ENCODE measurements around the gene ENTPD8.
A peak's percentile ranks its signal among the peaks of the same experiment; 100 is the strongest.

ENTPD8 gene

GRCh38 chr9:137444106-137444790 is 3.1 kb upstream of the ENTPD8 start:
- Histone ChIP-seq H2AFZ (ENCODE audit: low read length, unreplicated experiment) (no peak overlapping the region), H3K4me3 (ENCODE audit: low read depth, low read length) (no peak overlapping the region), H3K79me2 (ENCODE audit: control insufficient read depth, insufficient read depth, low read length, unreplicated experiment) (no peaks in the 10 kb centered on the region), H3K27ac (ENCODE audit: low read depth, low read length) (no peak overlapping the region), H3K27me3 (ENCODE audit: insufficient read depth, low read length) (no peaks in the 10 kb centered on the region), H3K4me1 (ENCODE audit: control insufficient read depth, insufficient read depth, low read length, unreplicated experiment) (peaks cover 4% of the 10 kb centered on the region), H3K36me3 (ENCODE audit: insufficient read depth, low read length) (no peaks in the 10 kb centered on the region)

DNA sequence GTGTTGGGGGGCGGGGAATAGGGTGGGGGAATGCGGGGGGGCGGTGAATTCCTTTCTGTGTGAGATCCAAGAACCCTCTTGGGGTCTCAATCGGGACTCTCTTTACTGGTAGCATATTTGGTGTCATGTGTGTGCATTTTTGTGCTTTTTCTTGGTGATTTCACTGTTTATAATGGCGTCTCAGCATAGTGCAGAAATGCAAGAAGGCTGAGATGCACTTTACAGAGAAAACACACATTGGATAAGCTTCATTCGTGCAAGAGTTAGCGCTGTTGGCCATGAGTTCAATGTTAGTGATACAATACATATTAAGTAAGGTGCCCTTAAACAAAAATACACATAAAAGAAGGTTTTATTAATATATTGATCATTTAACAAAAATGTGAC is 771 bp upstream of the ENTPD8 start:
- H3K4me3 ChIP-seq (ENCODE audit: low read depth, low read length), result no peak overlapping the region
- H3K27ac ChIP-seq (ENCODE audit: low read depth, low read length), result no peak overlapping the region
- no peaks in the 10 kb centered on the region for H3K27me3 ChIP-seq (ENCODE audit: insufficient read depth, low read length)
- H2AFZ ChIP-seq (ENCODE audit: low read length, unreplicated experiment), result no peak overlapping the region
- H3K4me1 ChIP-seq (ENCODE audit: control insufficient read depth, insufficient read depth, low read length, unreplicated experiment), result peaks cover 4% of the 10 kb centered on the region
- no peaks in the 10 kb centered on the region for H3K36me3 ChIP-seq (ENCODE audit: insufficient read depth, low read length)
- H3K79me2 ChIP-seq (ENCODE audit: control insufficient read depth, insufficient read depth, low read length, unreplicated experiment), result no peaks in the 10 kb centered on the region

- Histone ChIP-seq H3K27ac (ENCODE audit: low read depth, low read length) (no peak overlapping the region), H3K79me2 (ENCODE audit: control insufficient read depth, insufficient read depth, low read length, unreplicated experiment) (no peaks in the 10 kb centered on the region), H3K4me3 (ENCODE audit: low read depth, low read length) (no peak overlapping the region), H3K36me3 (ENCODE audit: insufficient read depth, low read length) (no peaks in the 10 kb centered on the region), H2AFZ (ENCODE audit: low read length, unreplicated experiment) (no peak overlapping the region), H3K27me3 (ENCODE audit: insufficient read depth, low read length) (no peaks in the 10 kb centered on the region), H3K4me1 (ENCODE audit: control insufficient read depth, insufficient read depth, low read length, unreplicated experiment) (peaks cover 7% of the 10 kb centered on the region)
Measured at GRCh38 chr9:137439158-137439714, 1.9 kb downstream of the ENTPD8 start.

DNA sequence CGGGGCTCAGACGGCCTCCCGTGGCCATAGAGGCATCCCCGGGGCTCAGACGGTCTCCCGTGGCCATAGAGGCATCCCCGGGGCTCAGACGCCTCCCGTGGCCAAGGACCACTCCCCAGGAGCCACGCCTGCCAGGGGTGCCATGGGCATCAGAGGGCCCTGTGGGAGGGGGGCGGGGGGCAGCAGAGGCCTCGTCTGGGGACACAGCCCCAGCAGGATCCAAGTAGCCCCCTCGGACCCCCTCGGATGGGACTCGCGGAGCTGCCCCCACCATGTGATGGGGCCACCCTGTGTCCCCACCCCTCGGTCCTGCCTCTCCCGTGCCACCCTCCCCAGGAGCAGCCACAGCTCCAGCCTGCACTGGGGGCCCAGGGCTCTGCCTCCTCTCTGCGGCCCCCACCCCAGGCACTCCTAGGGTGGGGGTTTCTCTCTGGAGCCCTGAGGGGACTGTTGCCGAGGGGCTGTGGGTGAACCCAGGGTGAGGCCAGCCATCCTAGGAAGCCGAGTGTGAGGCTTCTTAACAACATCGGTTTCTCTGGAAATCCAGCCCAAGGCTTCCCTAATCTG is 2.5 kb downstream of the ENTPD8 start:
- H3K4me1 ChIP-seq (ENCODE audit: control insufficient read depth, insufficient read depth, low read length, unreplicated experiment), result peaks cover 7% of the 10 kb centered on the region
- H3K36me3 ChIP-seq (ENCODE audit: insufficient read depth, low read length), result no peaks in the 10 kb centered on the region
- no peak overlapping the region for H3K27ac ChIP-seq (ENCODE audit: low read depth, low read length)
- no peak overlapping the region for H2AFZ ChIP-seq (ENCODE audit: low read length, unreplicated experiment)
- H3K79me2 ChIP-seq (ENCODE audit: control insufficient read depth, insufficient read depth, low read length, unreplicated experiment), result no peaks in the 10 kb centered on the region
- no peaks in the 10 kb centered on the region for H3K27me3 ChIP-seq (ENCODE audit: insufficient read depth, low read length)
- H3K4me3 ChIP-seq (ENCODE audit: low read depth, low read length), result no peak overlapping the region

DNA sequence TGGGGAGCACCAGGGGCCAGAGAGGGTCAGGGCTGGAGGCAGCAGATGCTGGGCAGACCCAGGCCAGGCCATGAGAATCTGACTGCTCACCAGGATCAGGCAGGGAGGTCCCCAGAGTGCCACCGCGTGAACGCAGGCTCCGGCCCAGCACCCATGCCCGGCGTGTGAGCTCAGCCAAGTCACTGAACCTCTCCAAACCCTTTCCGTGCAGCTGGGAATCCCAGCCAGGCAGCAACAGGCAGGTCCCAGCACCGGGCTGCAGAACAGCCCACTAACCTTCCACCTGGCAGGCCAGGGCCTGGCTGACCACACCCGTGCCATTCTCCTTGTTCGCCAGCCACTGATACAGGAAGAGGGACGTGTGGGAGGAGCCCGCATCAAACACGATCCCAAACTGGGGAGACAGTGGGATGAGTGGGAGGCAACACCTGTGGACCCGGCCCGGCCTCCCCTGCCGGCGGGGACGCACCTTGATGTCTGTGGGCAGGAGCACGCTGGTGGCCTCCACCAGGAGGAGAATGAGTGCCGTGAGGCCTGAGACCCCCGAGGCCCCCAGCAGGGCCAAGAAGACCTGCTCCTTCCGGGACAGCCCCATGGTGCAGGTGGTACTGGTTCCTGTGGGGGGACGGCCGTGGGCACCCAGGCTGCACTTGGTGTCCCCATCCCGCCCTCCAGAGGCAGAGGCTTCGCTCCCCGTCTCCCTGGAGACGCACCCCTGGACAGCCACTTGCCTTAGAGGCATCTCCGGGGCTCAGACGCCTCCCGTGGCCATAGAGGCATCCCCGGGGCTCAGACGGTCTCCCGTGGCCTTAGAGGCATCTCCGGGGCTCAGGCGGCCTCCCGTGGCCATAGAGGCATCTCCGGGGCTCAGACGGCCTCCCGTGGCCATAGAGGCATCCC is 3.2 kb downstream of the ENTPD8 start:
- Histone ChIP-seq H3K36me3 (ENCODE audit: insufficient read depth, low read length) (no peaks in the 10 kb centered on the region), H3K27ac (ENCODE audit: low read depth, low read length) (no peak overlapping the region), H3K79me2 (ENCODE audit: control insufficient read depth, insufficient read depth, low read length, unreplicated experiment) (no peaks in the 10 kb centered on the region), H2AFZ (ENCODE audit: low read length, unreplicated experiment) (no peak overlapping the region), H3K4me3 (ENCODE audit: low read depth, low read length) (no peak overlapping the region), H3K27me3 (ENCODE audit: insufficient read depth, low read length) (no peaks in the 10 kb centered on the region), H3K4me1 (ENCODE audit: control insufficient read depth, insufficient read depth, low read length, unreplicated experiment) (peaks cover 7% of the 10 kb centered on the region)

GRCh38 chr9:137436761-137437600 is 4.2 kb downstream of the ENTPD8 start:
- H3K4me3 ChIP-seq (ENCODE audit: low read depth, low read length), result no peak overlapping the region
- no peaks in the 10 kb centered on the region for H3K36me3 ChIP-seq (ENCODE audit: insufficient read depth, low read length)
- no peak overlapping the region for H3K27ac ChIP-seq (ENCODE audit: low read depth, low read length)
- H3K4me1 ChIP-seq (ENCODE audit: control insufficient read depth, insufficient read depth, low read length, unreplicated experiment), result peaks cover 7% of the 10 kb centered on the region
- H2AFZ ChIP-seq (ENCODE audit: low read length, unreplicated experiment), result no peak overlapping the region
- no peaks in the 10 kb centered on the region for H3K27me3 ChIP-seq (ENCODE audit: insufficient read depth, low read length)
- no peaks in the 10 kb centered on the region for H3K79me2 ChIP-seq (ENCODE audit: control insufficient read depth, insufficient read depth, low read length, unreplicated experiment)

DNA sequence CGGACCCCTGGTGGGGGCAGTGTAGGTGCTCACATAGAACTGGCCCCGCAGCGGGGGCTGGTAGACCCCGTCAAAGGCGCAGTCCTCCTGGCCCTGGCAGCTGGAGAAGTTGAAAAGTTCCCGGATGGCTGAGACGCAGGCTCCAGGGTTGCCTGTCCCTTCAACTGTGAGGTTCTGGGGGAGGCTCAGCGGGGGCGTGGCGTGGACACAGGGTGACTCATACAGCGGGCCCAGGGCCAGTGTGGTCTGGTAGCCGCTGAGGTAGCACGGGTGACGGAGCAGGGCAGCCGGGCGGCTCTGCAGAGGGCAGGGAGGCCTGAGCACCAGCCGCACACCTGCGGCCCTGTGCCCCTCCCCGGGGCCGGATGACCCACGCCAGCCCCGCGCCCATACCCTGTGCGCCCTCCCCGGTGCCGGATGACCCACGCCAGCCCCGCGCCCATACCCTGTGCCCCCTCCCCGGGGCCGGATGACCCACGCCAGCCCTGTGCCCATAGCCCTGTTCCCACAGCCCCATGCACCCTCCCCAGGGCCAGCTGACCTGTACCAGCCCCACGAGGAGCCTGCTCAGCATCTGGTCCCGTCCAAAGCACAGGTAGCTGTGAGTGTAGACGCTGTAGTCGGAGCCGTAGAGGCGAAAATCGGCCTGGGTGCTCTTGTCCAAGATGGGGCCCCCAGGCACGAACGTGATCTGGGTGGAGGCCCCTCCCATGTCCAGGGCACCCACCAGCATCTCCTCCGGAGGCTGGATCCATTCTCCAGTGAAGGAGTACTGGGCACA is 5.0 kb downstream of the ENTPD8 start:
- Histone ChIP-seq H3K4me1 (ENCODE audit: control insufficient read depth, insufficient read depth, low read length, unreplicated experiment) (peaks cover 7% of the 10 kb centered on the region), H2AFZ (ENCODE audit: low read length, unreplicated experiment) (peak overlapping the region; percentile 82), H3K79me2 (ENCODE audit: control insufficient read depth, insufficient read depth, low read length, unreplicated experiment) (no peaks in the 10 kb centered on the region), H3K27me3 (ENCODE audit: insufficient read depth, low read length) (no peaks in the 10 kb centered on the region), H3K27ac (ENCODE audit: low read depth, low read length) (no peak overlapping the region), H3K4me3 (ENCODE audit: low read depth, low read length) (no peak overlapping the region), H3K36me3 (ENCODE audit: insufficient read depth, low read length) (no peaks in the 10 kb centered on the region)

- Histone ChIP-seq H3K36me3 (ENCODE audit: insufficient read depth, low read length) (no peaks in the 10 kb centered on the region), H3K27me3 (ENCODE audit: insufficient read depth, low read length) (no peaks in the 10 kb centered on the region), H3K4me1 (ENCODE audit: control insufficient read depth, insufficient read depth, low read length, unreplicated experiment) (peaks cover 7% of the 10 kb centered on the region), H3K79me2 (ENCODE audit: control insufficient read depth, insufficient read depth, low read length, unreplicated experiment) (no peaks in the 10 kb centered on the region), H2AFZ (ENCODE audit: low read length, unreplicated experiment) (peak overlapping the region; percentile 82), H3K4me3 (ENCODE audit: low read depth, low read length) (no peak overlapping the region), H3K27ac (ENCODE audit: low read depth, low read length) (no peak overlapping the region)
Measured at GRCh38 chr9:137435381-137435891, 5.7 kb downstream of the ENTPD8 start.

DNA sequence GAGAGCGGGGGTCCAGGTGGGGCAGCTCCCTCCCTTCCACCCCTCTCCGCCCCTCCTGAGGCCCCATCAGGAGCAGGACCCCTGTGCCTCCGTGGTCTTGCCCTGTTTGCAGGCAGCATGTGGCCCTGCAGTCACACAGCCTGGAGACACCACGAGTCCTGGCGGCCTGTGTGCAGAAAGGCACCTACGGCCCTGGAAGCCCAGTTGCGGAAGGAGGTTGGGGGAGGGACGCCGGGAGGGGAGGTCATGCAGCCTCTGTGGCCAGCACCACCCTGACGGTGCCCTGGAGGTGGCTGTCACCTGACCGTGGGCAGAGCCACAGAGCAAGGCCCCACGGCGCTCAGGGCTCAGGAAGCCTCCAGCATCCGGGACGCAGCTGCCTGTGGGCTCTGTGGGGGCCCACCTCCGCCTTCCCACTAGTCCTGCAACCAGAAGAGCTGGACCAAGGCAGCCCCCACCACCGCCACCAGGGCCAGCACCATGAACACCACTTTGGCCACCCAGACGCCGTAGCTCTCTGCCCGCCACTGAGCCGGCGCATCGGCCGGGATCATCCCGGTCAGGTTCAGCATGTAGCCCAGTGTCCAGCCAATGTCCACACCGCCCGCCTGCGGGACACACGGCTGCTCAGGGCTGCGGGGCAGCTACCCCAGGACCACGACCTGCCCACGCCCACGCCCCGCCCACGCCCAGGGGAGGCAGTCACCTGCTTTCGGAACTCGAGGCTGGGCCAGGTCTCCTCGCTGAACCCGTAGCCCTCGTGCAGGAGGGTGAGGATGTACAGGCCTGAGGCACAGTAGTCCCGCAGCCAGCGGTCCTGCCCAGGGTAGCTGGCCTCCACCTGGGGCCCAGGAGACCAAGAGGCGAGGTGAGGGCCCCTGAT is 6.4 kb downstream of the ENTPD8 start:
- Histone ChIP-seq H3K27ac (ENCODE audit: low read depth, low read length) (no peak overlapping the region), H3K4me3 (ENCODE audit: low read depth, low read length) (no peak overlapping the region), H2AFZ (ENCODE audit: low read length, unreplicated experiment) (no peak overlapping the region), H3K27me3 (ENCODE audit: insufficient read depth, low read length) (no peaks in the 10 kb centered on the region), H3K36me3 (ENCODE audit: insufficient read depth, low read length) (no peaks in the 10 kb centered on the region), H3K79me2 (ENCODE audit: control insufficient read depth, insufficient read depth, low read length, unreplicated experiment) (no peaks in the 10 kb centered on the region), H3K4me1 (ENCODE audit: control insufficient read depth, insufficient read depth, low read length, unreplicated experiment) (peaks cover 7% of the 10 kb centered on the region)
